Epithelial cell of proximal tubule (primary cell): ENCODE results near the gene CARD11. TPM values are rescaled to one million over a fixed set of nuclear protein-coding genes. Genes with fewer than 3 reads are reported as not detected.
"Not testable (repeated sequence)": the region's sequence is repeated elsewhere in the genome, so short reads cannot be mapped to it uniquely, and the experiment has no call there.

Source experiments
- DNase-seq: peaks from one replicate; pipeline ENCODE4 v3.0.0-alpha.2; 2011; ENCODE audit warnings: low read depth
- H3K4me3 ChIP-seq: 2 replicates; pipeline ENCODE4 v1.5.1; 2011; ENCODE audit warnings: low read depth, mild to moderate bottlenecking, low read length
- CTCF ChIP-seq: conservative IDR thresholded peaks from 2 replicates; pipeline ENCODE4 v1.5.1; 2012; ENCODE audit warnings: low read depth, mild to moderate bottlenecking, low read length
- total RNA-seq: library from RNA; depleted of rRNA; stranded (reverse); fragments of >200 nt; gene quantifications from 2 replicates; pipeline ENCODE4 v1.2.3, GENCODE V29; 2015

The CARD11 gene
- total RNA-seq, 1 donor from 2014 or later = 18.7 TPM

- H3K4me3 ChIP-seq = no peak overlapping the region
- no peak for DNase-seq
- TF ChIP-seq CTCF = no peak
These were observed 80.8 kb downstream of the CARD11 start for GRCh38 chr7:2962865-2963264.

- H3K4me3 ChIP-seq = no peak overlapping the region
- no peak for TF ChIP-seq CTCF
- DNase-seq = no peak
These were observed 83.7 kb downstream of the CARD11 start for GRCh38 chr7:2959828-2960599.

- H3K4me3 ChIP-seq = no peak overlapping the region
- DNase-seq = no peak
- TF ChIP-seq CTCF = no peak
These were observed 84.5 kb downstream of the CARD11 start for GRCh38 chr7:2959103-2959680.

- no peak for DNase-seq
- no peak for TF ChIP-seq CTCF
- no peak overlapping the region for H3K4me3 ChIP-seq
These were observed 85.1 kb downstream of the CARD11 start for GRCh38 chr7:2958416-2959102.

- not testable (repeated sequence) for DNase-seq, H3K4me3 ChIP-seq
These were observed 86.3 kb downstream of the CARD11 start for GRCh38 chr7:2957369-2957727.

- DNase-seq = peak; percentile 19
- no peak for TF ChIP-seq CTCF
- no peak overlapping the region for H3K4me3 ChIP-seq
These were observed 86.9 kb downstream of the CARD11 start for GRCh38 chr7:2956526-2957368.

- no peak overlapping the region for H3K4me3 ChIP-seq
- no peak for TF ChIP-seq CTCF
- no peak for DNase-seq
These were observed 87.6 kb downstream of the CARD11 start for GRCh38 chr7:2956076-2956475.
